ENCODE results near the gene ANKLE2. TPM values are rescaled to one million over a fixed set of nuclear protein-coding genes. Genes with fewer than 3 reads are reported as not detected.

ANKLE2 gene
- total RNA-seq, 4 donors from 2014 or later: 68.2 to 103 (median 82.9) TPM

DNA sequence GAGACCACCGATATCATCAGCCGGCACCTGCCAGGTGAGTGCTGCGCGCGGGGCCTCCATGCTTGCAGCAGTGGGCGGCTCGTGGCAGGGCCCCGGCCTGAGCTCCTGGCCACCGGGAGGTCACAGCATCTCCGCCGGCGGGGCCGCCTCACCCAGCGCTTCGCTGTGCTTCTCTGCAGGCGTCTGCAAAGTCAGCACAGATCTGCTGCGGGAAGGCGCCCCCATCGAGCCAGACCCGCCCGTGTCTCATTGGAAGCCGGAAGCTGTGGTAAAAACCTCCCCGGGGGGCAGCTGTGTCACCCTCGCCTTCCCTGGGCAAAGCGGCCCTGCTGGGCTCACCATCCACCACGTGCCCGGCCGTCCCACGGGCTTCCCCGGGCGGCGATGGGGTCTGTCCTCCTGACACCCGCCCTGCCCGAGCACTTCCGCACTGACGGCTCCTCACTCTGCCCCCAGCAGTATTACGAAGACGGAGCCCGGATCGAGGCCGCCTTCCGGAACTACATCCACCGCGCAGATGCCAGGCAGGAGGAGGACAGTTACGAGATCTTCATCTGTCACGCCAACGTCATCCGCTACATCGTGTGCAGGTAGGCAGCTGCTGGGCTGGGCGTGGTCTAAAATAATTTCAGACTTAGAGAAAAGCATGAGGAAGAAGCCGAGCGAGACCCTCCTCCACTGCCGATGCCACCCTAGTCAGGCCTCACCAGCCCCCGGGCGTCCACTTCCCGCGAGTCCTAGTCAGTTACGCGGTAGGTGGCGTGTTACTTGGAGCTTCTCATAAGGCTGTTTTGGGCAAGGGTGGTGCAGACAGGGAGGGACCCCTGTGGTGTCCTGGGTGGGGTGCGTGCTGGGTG, 43.9 kb downstream of the ANKLE2 start:
- Histone ChIP-seq H3K36me3 (peaks cover 0 to 83% (median 12%) of the 10 kb centered on the region in 3 donors), H3K4me1 (peaks cover 0 to 3% (median 0%) of the 10 kb centered on the region in 4 donors), H3K4me3 (no peak overlapping the region), H3K27me3 (no peaks in the 10 kb centered on the region), H3K9me3 (no peaks in the 10 kb centered on the region), H3K27ac (no peak overlapping the region)
- WGBS, 2 donors: 92 to 94% methylated on average over 52 to 55 of the region's 61 CpGs
- TF ChIP-seq, protein P1, sequence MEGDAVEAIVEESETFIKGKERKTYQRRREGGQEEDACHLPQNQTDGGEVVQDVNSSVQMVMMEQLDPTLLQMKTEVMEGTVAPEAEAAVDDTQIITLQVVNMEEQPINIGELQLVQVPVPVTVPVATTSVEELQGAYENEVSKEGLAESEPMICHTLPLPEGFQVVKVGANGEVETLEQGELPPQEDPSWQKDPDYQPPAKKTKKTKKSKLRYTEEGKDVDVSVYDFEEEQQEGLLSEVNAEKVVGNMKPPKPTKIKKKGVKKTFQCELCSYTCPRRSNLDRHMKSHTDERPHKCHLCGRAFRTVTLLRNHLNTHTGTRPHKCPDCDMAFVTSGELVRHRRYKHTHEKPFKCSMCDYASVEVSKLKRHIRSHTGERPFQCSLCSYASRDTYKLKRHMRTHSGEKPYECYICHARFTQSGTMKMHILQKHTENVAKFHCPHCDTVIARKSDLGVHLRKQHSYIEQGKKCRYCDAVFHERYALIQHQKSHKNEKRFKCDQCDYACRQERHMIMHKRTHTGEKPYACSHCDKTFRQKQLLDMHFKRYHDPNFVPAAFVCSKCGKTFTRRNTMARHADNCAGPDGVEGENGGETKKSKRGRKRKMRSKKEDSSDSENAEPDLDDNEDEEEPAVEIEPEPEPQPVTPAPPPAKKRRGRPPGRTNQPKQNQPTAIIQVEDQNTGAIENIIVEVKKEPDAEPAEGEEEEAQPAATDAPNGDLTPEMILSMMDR (IDR thresholded peaks at IDR 0.05): no peak
- TF ChIP-seq POLR2A (IDR thresholded peaks at IDR 0.05): no peak
- TF ChIP-seq EP300 (IDR thresholded peaks at IDR 0.05): no peak
- DNase-seq (ENCODE audit: low spot score in 2 of 2): no peak

DNA sequence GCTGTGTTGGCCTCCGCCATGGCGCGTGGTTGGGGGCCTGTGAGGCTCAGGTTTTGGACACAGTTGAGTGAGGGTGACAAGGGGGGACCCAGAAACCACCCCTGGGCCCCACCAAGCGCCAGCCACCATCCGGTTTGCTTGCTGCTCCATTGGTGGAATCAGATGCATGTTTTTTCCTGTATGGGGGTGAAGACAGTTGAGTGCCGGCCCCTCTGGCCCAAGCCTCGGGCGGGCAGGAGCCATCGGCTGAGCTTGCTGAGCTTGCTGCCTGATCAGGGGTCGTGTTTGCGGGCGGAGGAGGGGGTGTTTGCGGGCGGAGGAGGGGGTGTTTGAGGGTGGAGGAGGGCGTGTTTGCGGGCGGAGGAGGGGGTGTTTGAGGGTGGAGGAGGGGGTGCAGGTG, 44.6 kb downstream of the ANKLE2 start:
- Histone ChIP-seq H3K4me3 (no peak overlapping the region), H3K36me3 (peaks cover 0 to 76% (median 12%) of the 10 kb centered on the region in 3 donors), H3K4me1 (peaks cover 0 to 9% (median 4%) of the 10 kb centered on the region in 4 donors), H3K27me3 (no peaks in the 10 kb centered on the region), H3K9me3 (no peaks in the 10 kb centered on the region), H3K27ac (no peak overlapping the region)
- WGBS, 2 donors: 86 to 92% methylated on average over 17 of the region's 17 CpGs
- TF ChIP-seq EP300 (IDR thresholded peaks at IDR 0.05) (no peak), POLR2A (IDR thresholded peaks at IDR 0.05) (no peak)
- TF ChIP-seq, protein P1 (IDR thresholded peaks at IDR 0.05): no peak
- no peak for DNase-seq (ENCODE audit: low spot score in 2 of 2)

DNA sequence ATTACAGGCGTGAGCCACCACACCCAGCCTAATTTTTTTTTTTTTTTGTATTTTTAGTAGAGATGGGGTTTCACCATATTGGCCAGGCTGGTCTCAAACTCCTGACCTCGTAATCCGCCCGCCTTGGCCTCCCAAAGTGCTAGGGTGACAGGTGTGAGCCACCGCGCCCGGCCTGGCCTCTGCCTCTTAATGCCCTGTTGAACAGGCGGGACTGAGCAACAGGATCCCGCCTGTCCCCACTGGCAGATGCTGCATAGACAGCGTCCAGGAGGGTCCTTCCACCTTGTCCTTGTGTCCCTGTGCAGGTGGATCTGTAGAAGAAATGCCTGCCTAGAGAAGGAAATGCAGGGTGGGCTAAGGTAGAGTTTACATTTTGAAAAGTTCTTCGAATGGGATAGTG, 45.3 kb downstream of the ANKLE2 start:
- H3K9me3 ChIP-seq: no peaks in the 10 kb centered on the region
- 92 to 95% methylated on average over 11 of the region's 11 CpGs for WGBS, 2 donors
- H3K27me3 ChIP-seq: no peaks in the 10 kb centered on the region
- no peak overlapping the region for H3K4me3 ChIP-seq
- H3K27ac ChIP-seq: no peak overlapping the region
- H3K36me3 ChIP-seq: peaks cover 0 to 69% (median 10%) of the 10 kb centered on the region in 3 donors
- peaks cover 0 to 16% (median 10%) of the 10 kb centered on the region in 4 donors for H3K4me1 ChIP-seq
- no peak for DNase-seq (ENCODE audit: low spot score in 2 of 2)
- TF ChIP-seq EP300 (IDR thresholded peaks at IDR 0.05): no peak

DNA sequence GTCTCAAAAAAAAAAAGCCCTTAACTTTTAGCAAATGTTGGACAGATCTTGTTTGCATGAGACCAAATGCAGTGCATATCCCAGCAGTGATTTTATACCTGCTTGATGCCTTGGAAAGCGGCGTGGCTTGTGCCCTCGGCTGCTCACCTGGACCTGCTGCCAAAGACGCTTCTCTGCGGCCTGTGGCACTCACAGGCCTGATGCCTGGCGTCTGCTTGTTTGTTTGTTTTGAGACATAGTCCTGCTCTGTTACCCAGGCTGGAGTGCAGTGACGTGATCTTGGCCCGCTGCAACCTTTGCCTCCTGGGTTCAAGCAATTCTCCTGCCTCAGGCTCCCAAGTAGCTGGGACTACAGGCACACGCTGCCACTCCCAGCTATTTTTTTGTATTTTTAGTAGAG, 45.8 kb downstream of the ANKLE2 start:
- TF ChIP-seq, protein P1 (IDR thresholded peaks at IDR 0.05): no peak
- no peak for TF ChIP-seq POLR2A (IDR thresholded peaks at IDR 0.05)
- no peak for TF ChIP-seq EP300 (IDR thresholded peaks at IDR 0.05)
- H3K27ac ChIP-seq: no peak overlapping the region
- H3K36me3 ChIP-seq: peaks cover 0 to 64% (median 5%) of the 10 kb centered on the region in 3 donors
- peaks cover 0 to 18% (median 11%) of the 10 kb centered on the region in 4 donors for H3K4me1 ChIP-seq
- 92 to 96% methylated on average over 9 of the region's 9 CpGs for WGBS, 2 donors
- no peak for DNase-seq (ENCODE audit: low spot score in 2 of 2)
- no peaks in the 10 kb centered on the region for H3K9me3 ChIP-seq
- H3K27me3 ChIP-seq: no peaks in the 10 kb centered on the region
- H3K4me3 ChIP-seq: no peak overlapping the region

DNA sequence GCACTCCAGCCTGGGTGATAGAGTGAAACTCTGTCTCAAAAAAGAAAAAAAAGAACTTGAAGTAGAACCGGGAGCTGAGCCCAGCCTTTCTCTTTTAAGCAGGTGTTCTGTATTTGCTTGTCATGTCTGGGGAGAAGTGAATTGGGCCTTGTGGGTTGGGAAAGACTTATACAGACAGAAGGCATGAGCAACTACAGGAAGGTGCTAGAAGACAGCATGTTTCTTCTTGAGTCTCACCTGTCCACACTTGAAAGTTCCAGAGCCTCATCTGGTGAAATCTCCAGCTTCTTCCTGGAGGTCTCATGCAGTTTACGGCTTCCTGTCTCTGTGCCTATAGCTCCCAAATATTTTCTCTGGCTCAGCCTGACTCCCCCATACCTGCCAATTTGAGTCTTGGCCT, 48.5 kb downstream of the ANKLE2 start:
- 85 to 87% methylated on average over 2 of the region's 2 CpGs for WGBS, 2 donors
- H3K9me3 ChIP-seq: no peaks in the 10 kb centered on the region
- H3K4me1 ChIP-seq: peaks cover 0 to 26% (median 16%) of the 10 kb centered on the region in 4 donors
- H3K4me3 ChIP-seq: no peak overlapping the region
- peaks cover 0 to 42% (median 0%) of the 10 kb centered on the region in 3 donors for H3K36me3 ChIP-seq
- H3K27me3 ChIP-seq: no peaks in the 10 kb centered on the region
- no peak overlapping the region for H3K27ac ChIP-seq
- no peak for DNase-seq (ENCODE audit: low spot score in 2 of 2)
- TF ChIP-seq, protein P1 (IDR thresholded peaks at IDR 0.05): no peak
- no peak for TF ChIP-seq EP300 (IDR thresholded peaks at IDR 0.05)
- TF ChIP-seq POLR2A (IDR thresholded peaks at IDR 0.05): no peak
